ENCODE data around the gene FKBP9. TPM values are rescaled to one million over a fixed set of nuclear protein-coding genes. Genes with fewer than 3 reads are reported as not detected.
A peak's percentile ranks its signal among the peaks of the same experiment; 100 is the strongest.

Gene FKBP9
- total RNA-seq, 1 experiment from 2014 or later: 139 TPM

DNA sequence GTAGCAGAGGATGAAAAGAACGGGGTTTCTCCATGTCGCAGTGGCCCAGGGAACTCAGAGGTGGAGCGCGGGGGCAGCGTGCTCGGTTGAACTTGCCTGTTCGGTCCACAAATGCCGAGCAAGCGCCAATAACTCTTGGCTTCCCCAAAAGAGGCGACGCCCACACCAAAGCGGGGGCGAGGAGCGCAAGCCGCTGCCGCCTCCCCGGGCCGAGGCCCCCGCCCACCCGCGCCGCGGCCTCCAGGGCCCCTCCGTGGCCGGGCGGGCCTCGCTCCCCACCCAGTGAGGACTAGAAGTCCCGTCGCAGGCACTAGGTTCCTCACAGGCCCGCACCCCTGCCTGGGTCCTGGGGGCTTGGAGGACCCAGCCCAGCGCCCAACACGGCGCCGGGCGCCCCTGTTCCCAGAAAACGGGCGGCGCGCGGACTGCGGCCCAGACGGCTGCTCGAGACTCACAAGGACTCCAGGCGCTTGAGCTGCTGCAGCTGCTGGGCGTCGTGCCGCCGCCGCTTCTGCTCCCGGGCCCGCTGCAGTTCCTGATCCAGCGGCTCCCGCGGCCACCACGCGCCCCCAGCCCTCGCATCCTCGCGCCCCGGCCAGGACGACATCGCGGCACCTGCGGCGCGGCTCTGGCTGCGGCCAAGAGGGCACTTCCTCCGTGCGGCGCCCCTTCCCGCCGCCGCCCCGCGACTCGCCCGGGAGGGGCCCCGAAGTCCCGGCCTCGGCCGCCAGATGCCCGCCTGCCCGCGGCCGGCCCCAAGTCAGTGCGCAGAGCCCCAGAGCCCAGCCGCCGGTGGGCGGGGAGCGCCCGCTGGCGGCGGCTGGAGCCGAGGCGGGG, 14.6 kb upstream of the FKBP9 start:
- DNase-seq (ENCODE audit: unreplicated experiment): peak; percentile 80
- intact Hi-C loops (cut with micrococcal nuclease): loop anchor here (1.0 to 10.0 kb wide), 4 partner anchors 50 to 165 kb away; partner anchors contain the start of gene NT5C3A
- TF ChIP-seq, protein P1, sequence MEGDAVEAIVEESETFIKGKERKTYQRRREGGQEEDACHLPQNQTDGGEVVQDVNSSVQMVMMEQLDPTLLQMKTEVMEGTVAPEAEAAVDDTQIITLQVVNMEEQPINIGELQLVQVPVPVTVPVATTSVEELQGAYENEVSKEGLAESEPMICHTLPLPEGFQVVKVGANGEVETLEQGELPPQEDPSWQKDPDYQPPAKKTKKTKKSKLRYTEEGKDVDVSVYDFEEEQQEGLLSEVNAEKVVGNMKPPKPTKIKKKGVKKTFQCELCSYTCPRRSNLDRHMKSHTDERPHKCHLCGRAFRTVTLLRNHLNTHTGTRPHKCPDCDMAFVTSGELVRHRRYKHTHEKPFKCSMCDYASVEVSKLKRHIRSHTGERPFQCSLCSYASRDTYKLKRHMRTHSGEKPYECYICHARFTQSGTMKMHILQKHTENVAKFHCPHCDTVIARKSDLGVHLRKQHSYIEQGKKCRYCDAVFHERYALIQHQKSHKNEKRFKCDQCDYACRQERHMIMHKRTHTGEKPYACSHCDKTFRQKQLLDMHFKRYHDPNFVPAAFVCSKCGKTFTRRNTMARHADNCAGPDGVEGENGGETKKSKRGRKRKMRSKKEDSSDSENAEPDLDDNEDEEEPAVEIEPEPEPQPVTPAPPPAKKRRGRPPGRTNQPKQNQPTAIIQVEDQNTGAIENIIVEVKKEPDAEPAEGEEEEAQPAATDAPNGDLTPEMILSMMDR (IDR thresholded peaks at IDR 0.05; ENCODE audit: unreplicated experiment): peak; percentile 28
- H3K27me3 Mint-ChIP-seq (ENCODE audit: insufficient read depth, unreplicated experiment): no peaks in the 10 kb centered on the region
- ChIA-PET CTCF (interaction anchor here (0.9 to 6.2 kb wide), 16 partner anchors 9 to 314 kb away, joined by 3 to 40 read pairs (median 6); partner anchors contain the start of genes FKBP9 and RP9), POLR2A (interaction anchor here (0.7 to 7.4 kb wide), 18 partner anchors 9 to 452 kb away, joined by 3 to 107 read pairs (median 5); partner anchors contain the start of genes FKBP9, KBTBD2, LSM5 and NT5C3A)
- H3K36me3 Mint-ChIP-seq (ENCODE audit: insufficient read depth, unreplicated experiment): peaks cover 16% of the 10 kb centered on the region
- peak overlapping the region; percentile 85 for H3K4me3 Mint-ChIP-seq (ENCODE audit: unreplicated experiment)
- no peaks in the 10 kb centered on the region for H3K9me3 Mint-ChIP-seq (ENCODE audit: unreplicated experiment)
- peak overlapping the region; percentile 83 for H3K27ac Mint-ChIP-seq (ENCODE audit: low read depth, unreplicated experiment)
- BruUV-seq (replicated peaks): no TSS peak
- H3K4me1 Mint-ChIP-seq (ENCODE audit: insufficient read depth, unreplicated experiment): peaks cover 22% of the 10 kb centered on the region

DNA sequence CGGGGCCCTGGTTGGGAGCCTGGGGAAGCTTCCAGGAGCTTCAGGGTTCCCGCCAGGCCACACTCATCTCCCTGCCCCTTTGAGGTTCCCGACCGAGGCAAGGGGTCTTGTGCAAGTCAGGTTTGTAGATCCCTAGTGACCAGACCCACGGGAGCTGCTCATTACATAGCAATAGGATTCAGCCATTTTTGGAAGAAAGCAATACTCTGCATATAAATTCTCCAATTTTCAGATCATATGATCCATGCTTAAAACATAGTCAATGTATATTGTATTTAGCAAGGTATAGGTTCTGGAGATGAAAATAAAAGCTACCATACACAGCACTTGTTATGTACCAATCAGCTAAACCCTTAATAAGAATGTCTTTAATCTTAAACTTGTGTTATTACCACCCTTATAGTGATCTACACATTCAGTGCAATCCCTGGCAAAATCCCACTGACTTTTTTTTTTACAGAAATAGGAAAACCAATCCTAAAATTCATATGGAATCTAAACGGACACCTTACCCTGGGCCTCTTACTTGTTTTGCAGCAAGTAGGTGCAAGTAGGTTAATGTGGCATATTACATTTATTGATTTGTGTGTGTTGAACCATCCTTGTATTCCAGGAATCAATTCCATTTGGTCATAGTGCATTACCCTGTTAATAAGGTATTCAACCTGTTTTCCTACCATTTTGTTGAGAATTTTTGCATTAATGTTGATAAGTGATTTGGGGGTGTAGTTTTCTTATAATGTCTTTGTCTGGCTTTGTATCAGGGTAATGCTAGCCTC, 13.8 kb upstream of the FKBP9 start:
- TF ChIP-seq, protein P1 (IDR thresholded peaks at IDR 0.05; ENCODE audit: unreplicated experiment): no peak
- ChIA-PET POLR2A (interaction anchor here (0.7 to 7.4 kb wide), 14 partner anchors 9 to 453 kb away, joined by 3 to 107 read pairs (median 5); partner anchors contain the start of genes FKBP9, KBTBD2, LSM5 and NT5C3A), CTCF (interaction anchor here (0.6 to 6.2 kb wide), 18 partner anchors 8 to 315 kb away, joined by 3 to 40 read pairs (median 4); partner anchors contain the start of genes FKBP9 and RP9)
- peaks cover 22% of the 10 kb centered on the region for H3K4me1 Mint-ChIP-seq (ENCODE audit: insufficient read depth, unreplicated experiment)
- H3K36me3 Mint-ChIP-seq (ENCODE audit: insufficient read depth, unreplicated experiment): peaks cover 11% of the 10 kb centered on the region
- intact Hi-C loops (cut with micrococcal nuclease): loop anchor here (1.0 to 10.0 kb wide), 4 partner anchors 51 to 164 kb away; partner anchors contain the start of gene NT5C3A
- BruUV-seq (replicated peaks): no TSS peak
- H3K27me3 Mint-ChIP-seq (ENCODE audit: insufficient read depth, unreplicated experiment): no peaks in the 10 kb centered on the region
- no peak overlapping the region for H3K27ac Mint-ChIP-seq (ENCODE audit: low read depth, unreplicated experiment)
- H3K9me3 Mint-ChIP-seq (ENCODE audit: unreplicated experiment): peaks cover 8% of the 10 kb centered on the region
- DNase-seq (ENCODE audit: unreplicated experiment): no peak
- peak overlapping the region; percentile 85 for H3K4me3 Mint-ChIP-seq (ENCODE audit: unreplicated experiment)

DNA sequence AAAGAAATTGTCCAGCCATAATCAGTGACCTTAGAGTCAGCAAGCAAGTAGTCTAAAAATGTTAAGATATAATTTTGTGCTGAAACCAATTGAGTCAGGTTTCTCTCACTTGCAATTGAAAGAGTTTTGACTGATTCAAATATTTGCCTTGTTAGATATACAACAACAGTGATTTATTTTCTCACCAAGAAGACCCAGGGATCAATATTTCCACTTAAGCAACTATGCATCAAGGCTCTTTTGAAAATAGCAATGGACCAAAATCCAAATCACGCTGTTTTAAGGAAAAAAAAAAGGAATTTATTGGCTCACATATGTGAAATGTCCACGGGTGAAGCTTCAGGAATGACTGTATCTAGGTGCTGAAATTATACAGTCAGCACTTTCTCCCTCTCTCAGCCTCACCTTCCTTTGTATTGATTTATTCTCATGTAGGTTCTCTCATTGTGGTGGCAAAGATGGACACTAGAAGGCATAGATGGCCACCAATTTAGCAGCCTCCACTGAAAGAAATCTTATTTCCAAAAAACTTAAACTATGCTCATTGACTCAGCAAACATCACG, 9.7 kb upstream of the FKBP9 start:
- Mint-ChIP-seq H3K9me3 (ENCODE audit: unreplicated experiment) (peaks cover 14% of the 10 kb centered on the region), H3K27ac (ENCODE audit: low read depth, unreplicated experiment) (no peak overlapping the region), H3K36me3 (ENCODE audit: insufficient read depth, unreplicated experiment) (no peaks in the 10 kb centered on the region), H3K27me3 (ENCODE audit: insufficient read depth, unreplicated experiment) (no peaks in the 10 kb centered on the region), H3K4me1 (ENCODE audit: insufficient read depth, unreplicated experiment) (no peaks in the 10 kb centered on the region), H3K4me3 (ENCODE audit: unreplicated experiment) (no peak overlapping the region)
- DNase-seq (ENCODE audit: unreplicated experiment): no peak
- intact Hi-C loops (cut with micrococcal nuclease): loop anchor here (10.0 kb wide), 1 partner anchor 117 kb away; the partner anchor contains the start of gene NT5C3A
- POLR2A ChIA-PET: interaction anchor here (0.6 to 2.2 kb wide), 3 partner anchors 10 to 37 kb away, joined by 3 to 8 read pairs (median 3); partner anchors contain the start of gene FKBP9
- no TSS peak for BruUV-seq (replicated peaks)
- TF ChIP-seq, protein P1 (IDR thresholded peaks at IDR 0.05; ENCODE audit: unreplicated experiment): no peak
- CTCF ChIA-PET: interaction anchor here (6.2 kb wide), 1 partner anchor 147 kb away, joined by 40 read pairs; no protein-coding TSS in a partner anchor

Data from MCF 10A (cell line).